RWPE1 (cell line): Measurements from ENCODE around the gene NTNG2.

Source experiments
- CTCF ChIA-PET: fragments of 350-600 bp; sonication (Branson Sonifier 250); formaldehyde crosslinking; extraction: SDS; loops from one replicate; lab custom pipeline; 2021; lab: Yijun Ruan, JAX
- POLR2A ChIA-PET: fragments of 400-600 bp; formaldehyde crosslinking; extraction: SDS; loops from one replicate; lab custom pipeline; 2020; ENCODE audit warnings: antibody characterized with exemption; ENCODE audit not compliant: low non-redundant PET; lab: Yijun Ruan, JAX
- DNase-seq: peaks from one replicate; pipeline ENCODE4 v3.0.0; 2012; ENCODE audit warnings: low spot score
- H3K27ac ChIP-seq: fragments of 450-650 bp; 2 replicates; pipeline ENCODE4 v1.5.1; 2017
- TF ChIP-seq, protein P1 (sequence below): fragments of 450-650 bp; conservative IDR thresholded peaks from 2 replicates; pipeline ENCODE4 v1.5.1; 2017; ENCODE audit warnings: low read depth, mild to moderate bottlenecking

Gene NTNG2

DNA sequence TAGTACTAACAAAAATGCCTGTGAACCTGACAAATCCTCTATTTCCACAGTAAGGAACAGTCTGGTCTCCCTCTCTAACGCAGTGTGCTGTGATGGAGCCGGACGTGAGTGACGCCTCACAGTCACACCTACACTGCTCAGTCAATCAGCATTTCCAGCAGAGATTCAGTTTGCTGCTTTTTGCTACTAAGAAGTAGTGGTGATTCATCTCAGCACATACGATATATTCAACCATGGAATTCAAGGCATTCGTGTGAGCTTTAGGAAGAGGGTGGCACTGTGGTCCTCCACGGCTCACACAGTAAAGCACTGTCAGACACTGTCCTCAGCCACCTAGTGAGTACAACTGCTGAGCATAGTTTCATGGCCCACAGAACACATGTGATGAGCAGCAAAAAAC lies 122.0 kb downstream of the NTNG2 start:
- DNase-seq: no peak
- no peak overlapping the region for H3K27ac ChIP-seq
- TF ChIP-seq, protein P1, sequence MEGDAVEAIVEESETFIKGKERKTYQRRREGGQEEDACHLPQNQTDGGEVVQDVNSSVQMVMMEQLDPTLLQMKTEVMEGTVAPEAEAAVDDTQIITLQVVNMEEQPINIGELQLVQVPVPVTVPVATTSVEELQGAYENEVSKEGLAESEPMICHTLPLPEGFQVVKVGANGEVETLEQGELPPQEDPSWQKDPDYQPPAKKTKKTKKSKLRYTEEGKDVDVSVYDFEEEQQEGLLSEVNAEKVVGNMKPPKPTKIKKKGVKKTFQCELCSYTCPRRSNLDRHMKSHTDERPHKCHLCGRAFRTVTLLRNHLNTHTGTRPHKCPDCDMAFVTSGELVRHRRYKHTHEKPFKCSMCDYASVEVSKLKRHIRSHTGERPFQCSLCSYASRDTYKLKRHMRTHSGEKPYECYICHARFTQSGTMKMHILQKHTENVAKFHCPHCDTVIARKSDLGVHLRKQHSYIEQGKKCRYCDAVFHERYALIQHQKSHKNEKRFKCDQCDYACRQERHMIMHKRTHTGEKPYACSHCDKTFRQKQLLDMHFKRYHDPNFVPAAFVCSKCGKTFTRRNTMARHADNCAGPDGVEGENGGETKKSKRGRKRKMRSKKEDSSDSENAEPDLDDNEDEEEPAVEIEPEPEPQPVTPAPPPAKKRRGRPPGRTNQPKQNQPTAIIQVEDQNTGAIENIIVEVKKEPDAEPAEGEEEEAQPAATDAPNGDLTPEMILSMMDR: no peak
- ChIA-PET POLR2A (no interaction called here), CTCF (interaction anchor here (1.3 kb wide), 1 partner anchor 25 kb away, joined by 4 read pairs; no protein-coding TSS in a partner anchor)

DNA sequence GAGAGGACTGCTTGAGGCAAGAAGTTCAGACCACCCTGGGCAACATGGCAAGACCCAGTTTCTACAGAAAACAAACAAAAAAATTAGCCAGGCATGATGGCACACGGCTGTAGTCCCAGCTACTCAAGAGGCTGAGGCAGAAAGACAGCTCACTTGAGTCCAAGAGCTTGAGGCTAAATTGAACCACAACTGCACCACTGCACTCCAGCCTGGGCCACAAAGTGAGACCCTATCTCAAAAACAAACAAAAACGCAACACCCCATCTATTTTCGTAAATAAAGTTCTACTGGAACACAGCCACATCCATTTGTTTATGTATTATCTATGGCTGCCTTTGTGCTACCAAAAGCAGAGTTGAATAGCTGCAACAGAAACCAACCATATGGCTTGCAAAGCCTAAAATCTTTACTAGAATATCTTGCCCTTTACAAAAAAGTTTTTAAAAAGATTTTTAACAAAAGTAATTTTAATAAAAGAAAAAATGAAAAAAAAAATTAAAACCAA lies 125.5 kb downstream of the NTNG2 start:
- POLR2A ChIA-PET: no interaction called here
- H3K27ac ChIP-seq: no peak overlapping the region
- CTCF ChIA-PET: interaction anchor here (0.5 to 0.7 kb wide), 2 partner anchors 26 to 28 kb away, joined by 3 to 5 read pairs; no protein-coding TSS in a partner anchor
- TF ChIP-seq, protein P1: no peak
- DNase-seq: no peak

DNA sequence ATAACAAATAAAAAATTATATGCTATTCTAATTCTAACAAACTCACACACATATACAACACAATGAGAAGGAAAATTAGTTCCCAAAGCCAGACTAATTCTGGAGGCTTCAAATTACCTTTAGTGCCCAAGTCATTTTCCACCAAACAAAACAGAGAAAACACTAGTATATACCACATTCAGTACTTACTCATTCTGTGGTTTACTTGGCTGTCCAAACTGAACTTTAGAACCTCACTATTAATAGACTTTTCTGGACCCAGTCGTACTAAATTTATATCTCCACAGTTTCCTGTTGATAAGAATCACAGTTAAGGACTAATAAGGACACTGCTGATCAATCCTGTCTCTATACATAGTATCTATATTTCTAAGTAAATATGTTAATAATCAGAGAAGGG lies 126.5 kb downstream of the NTNG2 start:
- ChIA-PET CTCF (no interaction called here), POLR2A (no interaction called here)
- TF ChIP-seq, protein P1: no peak
- H3K27ac ChIP-seq: no peak overlapping the region
- no peak for DNase-seq

DNA sequence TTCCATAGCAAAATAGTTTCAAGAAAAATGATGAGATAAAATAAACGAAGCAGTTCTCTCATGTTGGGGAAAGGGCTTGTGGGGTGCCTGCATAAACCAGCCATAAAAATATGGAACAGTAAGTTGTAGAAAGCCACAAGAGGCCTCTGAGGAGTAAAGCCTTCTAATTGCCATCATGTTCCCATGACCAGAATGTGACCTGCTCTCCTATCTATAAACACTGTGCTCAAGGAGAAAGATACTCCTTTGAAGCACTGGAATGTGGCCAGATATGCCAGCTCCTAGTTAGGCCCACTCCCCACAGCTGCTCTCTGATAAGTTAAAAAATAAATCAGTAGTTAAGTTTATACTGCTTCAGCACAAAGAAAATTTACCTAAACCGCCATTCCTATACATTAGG lies 127.1 kb downstream of the NTNG2 start:
- CTCF ChIA-PET: interaction anchor here (0.7 kb wide), 1 partner anchor 13 kb away, joined by 3 read pairs; no protein-coding TSS in a partner anchor
- H3K27ac ChIP-seq: no peak overlapping the region
- TF ChIP-seq, protein P1: no peak

DNA sequence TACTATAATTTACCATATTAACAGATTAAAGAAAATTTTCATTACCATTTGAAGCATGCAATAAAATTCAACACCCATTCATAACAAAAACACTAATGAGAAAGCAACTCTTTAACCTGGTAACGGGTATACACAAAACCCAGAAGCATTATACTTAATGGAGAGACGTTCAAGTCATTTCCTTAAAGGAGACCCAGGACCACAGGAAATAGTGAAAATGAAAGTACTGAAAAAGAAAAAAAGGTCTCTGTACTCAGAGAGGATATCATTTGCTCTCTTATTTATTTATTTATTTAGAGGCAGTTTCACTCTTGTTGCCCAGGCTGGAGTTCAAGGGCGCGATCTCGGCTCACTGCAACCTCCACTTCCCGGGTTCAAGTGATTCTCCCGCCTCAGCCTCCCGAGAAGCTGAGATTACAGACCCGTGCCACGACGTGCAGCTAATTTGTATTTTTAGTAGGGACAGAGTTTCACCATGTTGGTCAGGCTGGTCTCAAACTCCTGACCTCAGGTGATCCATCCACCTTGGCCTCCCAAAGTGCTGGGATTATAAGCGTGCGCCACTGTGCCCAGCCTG lies 131.4 kb downstream of the NTNG2 start:
- DNase-seq: no peak
- CTCF ChIA-PET: interaction anchor here (0.5 to 1.9 kb wide), 2 partner anchors 34 to 528 kb away, joined by 4 to 5 read pairs; no protein-coding TSS in a partner anchor
- H3K27ac ChIP-seq: 0 out of 2 replicates have a peak overlapping the region, but pooled peaks have one; percentile 1
- TF ChIP-seq, protein P1: no peak
- POLR2A ChIA-PET: interaction anchor here (0.6 kb wide), 1 partner anchor 719 kb away, joined by 8 read pairs; no protein-coding TSS in a partner anchor

More for the DNA sequence above, 127.1 kb downstream of the NTNG2 start:
- POLR2A ChIA-PET: no interaction called here
- DNase-seq: no peak
